GM23338 (cell line): ENCODE data around the gene IL4I1. TPM values are rescaled to one million over a fixed set of nuclear protein-coding genes. Genes with fewer than 3 reads are reported as not detected.

ENCODE experiments used
- ATAC-seq: fragments of 200-7000 bp; cut with Tn5 transposase; 3 replicates; pipeline ENCODE4 v1.9.1; 2020
- DNase-seq: peaks from one replicate; pipeline ENCODE4 v3.0.0-alpha.2; 2015; ENCODE audit warnings: low spot score
- H2AFZ ChIP-seq: fragments of 200-600 bp; sonication (generic); 2 replicates; pipeline ENCODE4 v1.8.0; 2016; ENCODE audit warnings: antibody characterized with exemption, mild to moderate bottlenecking, moderate library complexity
- H3F3A ChIP-seq: fragments of 200-600 bp; sonication (generic); replicated peaks from 2 replicates; pipeline ENCODE4 v1.8.0; 2017; ENCODE audit warnings: antibody characterized with exemption, mixed run types, low read depth
- H3K27ac ChIP-seq: fragments of 200-600 bp; sonication (generic); 2 replicates; pipeline ENCODE4 v1.6.1; 2016; ENCODE audit warnings: low read depth
- H3K27me3 ChIP-seq: fragments of 200-600 bp; sonication (generic); 2 replicates; pipeline ENCODE4 v1.8.0; 2016; ENCODE audit warnings: mild to moderate bottlenecking, mixed run types, moderate library complexity; ENCODE audit not compliant: insufficient read depth
- H3K36me3 ChIP-seq: fragments of 200-600 bp; sonication (generic); 2 replicates; pipeline ENCODE4 v1.8.0; 2016; ENCODE audit warnings: mild to moderate bottlenecking; ENCODE audit not compliant: insufficient read depth
- H3K4me1 ChIP-seq: fragments of 200-600 bp; sonication (generic); 2 replicates; pipeline ENCODE4 v1.8.0; 2016; ENCODE audit warnings: mild to moderate bottlenecking, moderate library complexity; ENCODE audit not compliant: insufficient read depth
- H3K4me2 ChIP-seq: fragments of 200-600 bp; sonication (generic); 2 replicates; pipeline ENCODE4 v1.7.1; 2017; ENCODE audit warnings: mixed run types
- H3K4me3 ChIP-seq: fragments of 200-600 bp; sonication (generic); 2 replicates; pipeline ENCODE4 v1.6.1; 2016; ENCODE audit warnings: mixed run types
- H3K79me2 ChIP-seq: fragments of 200-600 bp; sonication (generic); replicated peaks from 2 replicates; pipeline ENCODE4 v1.8.0; 2017; ENCODE audit warnings: mild to moderate bottlenecking; ENCODE audit not compliant: insufficient read depth
- H3K9me2 ChIP-seq: fragments of 200-600 bp; sonication (generic); 2 replicates; pipeline ENCODE4 v1.8.0; 2017; ENCODE audit not compliant: insufficient read depth
- H4K20me1 ChIP-seq: fragments of 200-600 bp; sonication (generic); replicated peaks from 2 replicates; pipeline ENCODE4 v1.8.0; 2017; ENCODE audit warnings: mild to moderate bottlenecking; ENCODE audit not compliant: insufficient read depth
- H3K27ac Mint-ChIP-seq: 2 replicates; pipeline ENCODE4 v1.8.0; 2020; ENCODE audit warnings: inconsistent platforms, mild to moderate bottlenecking, moderate library complexity, mixed read lengths
- H3K27me3 Mint-ChIP-seq: 3 replicates; pipeline ENCODE4 v1.8.0; 2022; ENCODE audit warnings: low read depth, mild to moderate bottlenecking, moderate library complexity, mixed read lengths, inconsistent platforms; ENCODE audit not compliant: insufficient read depth, poor library complexity
- H3K36me3 Mint-ChIP-seq: 3 replicates; pipeline ENCODE4 v1.8.0; 2021; ENCODE audit warnings: low read depth, mild to moderate bottlenecking, inconsistent platforms, moderate library complexity, mixed read lengths
- H3K4me1 Mint-ChIP-seq: 3 replicates; pipeline ENCODE4 v1.8.0; 2020; ENCODE audit warnings: mild to moderate bottlenecking, inconsistent platforms, mixed read lengths
- H3K4me3 Mint-ChIP-seq: 3 replicates; pipeline ENCODE4 v1.8.0; 2021; ENCODE audit warnings: moderate library complexity, mild to moderate bottlenecking, inconsistent platforms, mixed read lengths
- H3K9me3 Mint-ChIP-seq: 3 replicates; pipeline ENCODE4 v1.8.0; 2020; ENCODE audit warnings: moderate library complexity, mild to moderate bottlenecking, inconsistent platforms, mixed read lengths
- CREB1 ChIP-seq: fragments of 250-450 bp; sonication (Bioruptor Pico); IDR thresholded peaks from 2 replicates; pipeline ENCODE4 v1.5.0; 2020; ENCODE audit warnings: low read depth, mild to moderate bottlenecking, moderate library complexity
- CTCF ChIP-seq, 2 experiments: fragments of 200-600 bp in 1 of 2; sonication (generic) in 1 of 2; conservative IDR thresholded peaks; 2 replicates each; pipeline versions ENCODE4 v1.5.1 to v1.6.1; 2016 to 2017; ENCODE audit warnings: antibody characterized with exemption in 2 of 2, low read depth in 2 of 2, mild to moderate bottlenecking in 2 of 2, moderate library complexity in 1 of 2
- ETS1 ChIP-seq: IDR thresholded peaks from 2 replicates; pipeline ENCODE4 v1.6.1; 2016; ENCODE audit warnings: antibody characterized with exemption
- EZH2 ChIP-seq: fragments of 200-600 bp; sonication (generic); IDR thresholded peaks from one replicate; pipeline ENCODE4 v1.8.0; 2017; ENCODE audit warnings: antibody characterized with exemption, mild to moderate bottlenecking, low read depth; ENCODE audit not compliant: unreplicated experiment
- EZH2phosphoT487 ChIP-seq: fragments of 200-600 bp; sonication (generic); IDR thresholded peaks from one replicate; pipeline ENCODE4 v1.8.1; 2018; ENCODE audit warnings: antibody characterized with exemption; ENCODE audit not compliant: unreplicated experiment
- JUNB ChIP-seq: IDR thresholded peaks from one replicate; pipeline ENCODE4 v1.6.1; 2016; ENCODE audit warnings: antibody characterized with exemption; ENCODE audit not compliant: unreplicated experiment
- NANOG ChIP-seq: IDR thresholded peaks from 2 replicates; pipeline ENCODE4 v1.6.1; 2016; ENCODE audit warnings: antibody characterized with exemption, borderline replicate concordance
- POLR2AphosphoS5 ChIP-seq: IDR thresholded peaks from 2 replicates; pipeline ENCODE4 v1.6.1; 2016; ENCODE audit warnings: antibody characterized with exemption, low read depth
- REST ChIP-seq: IDR thresholded peaks from one replicate; pipeline ENCODE4 v1.6.1; 2018; ENCODE audit warnings: antibody characterized with exemption; ENCODE audit not compliant: unreplicated experiment
- STAT1 ChIP-seq: IDR thresholded peaks from one replicate; pipeline ENCODE4 v1.6.1; 2016; ENCODE audit warnings: antibody characterized with exemption; ENCODE audit not compliant: unreplicated experiment
- ZNF114 ChIP-seq: fragments of 250-450 bp; sonication (Bioruptor Pico); IDR thresholded peaks from 2 replicates; pipeline ENCODE4 v1.5.0; 2020; ENCODE audit warnings: mild to moderate bottlenecking, moderate library complexity
- ZNF331 ChIP-seq: fragments of 250-450 bp; sonication (Bioruptor Pico); IDR thresholded peaks from 2 replicates; pipeline ENCODE4 v1.5.0; 2020; ENCODE audit warnings: low read depth, mild to moderate bottlenecking, moderate library complexity
- ZNF462 ChIP-seq: fragments of 250-450 bp; sonication (Bioruptor Pico); IDR thresholded peaks from 2 replicates; pipeline ENCODE4 v1.5.0; 2020; ENCODE audit warnings: mild to moderate bottlenecking, moderate library complexity
- polyA plus RNA-seq: library from polyadenylated mRNA; unstranded; fragments of >200 nt; fragmentation: Nextera tagmentation; extraction: Ambion mirVana; gene quantifications from 2 replicates; pipeline ENCODE4 v1.2.1, GENCODE V29; 2016
- total RNA-seq: library from RNA; depleted of rRNA; stranded (reverse); fragments of >200 nt; shearing (Covaris generic); gene quantifications from 2 replicates; pipeline ENCODE4 v1.2.3, GENCODE V29; 2014

The IL4I1 gene
- total and polyA plus RNA-seq, 2 experiments from 2014 or later, result 0.60 to 0.69 TPM

- DNase-seq (no peak), ATAC-seq (no peak)
- Histone ChIP-seq H2AFZ (no peak overlapping the region), H3K9me2 (no peaks in the 10 kb centered on the region), H3K27ac (no peak overlapping the region), H3K4me1 (peaks cover 10% of the 10 kb centered on the region), H4K20me1 (peaks cover 19% of the 10 kb centered on the region), H3K36me3 (peaks cover 3% of the 10 kb centered on the region; the same call in 1 of the 2 replicates), H3K79me2 (no peaks in the 10 kb centered on the region), H3K4me2 (no peak overlapping the region), H3K27me3 (no peaks in the 10 kb centered on the region), H3K4me3 (no peak overlapping the region), H3F3A (peaks cover 5% of the 10 kb centered on the region; the same call in 1 of the 2 replicates)
- H3K4me1 Mint-ChIP-seq, result peaks cover 19% of the 10 kb centered on the region
- H3K4me3 Mint-ChIP-seq, result no peak overlapping the region
- TF ChIP-seq ZNF462 (CRISPR knock-in tag) (no peak), JUNB (no peak), NANOG (no peak), REST (no peak), EZH2phosphoT487 (no peak), ZNF114 (no peak), STAT1 (no peak), EZH2 (no peak), POLR2AphosphoS5 (no peak), CTCF (conservative IDR thresholded peaks at IDR 0.05; ENCODE audit: low read depth in 2 of 2) (no peak), ZNF331 (no peak), ETS1 (no peak), CREB1 (no peak)
- no peak overlapping the region for H3K27ac Mint-ChIP-seq
- H3K9me3 Mint-ChIP-seq, result no peaks in the 10 kb centered on the region; the same call in 2 of the 3 replicates
- peaks cover 35% of the 10 kb centered on the region for H3K36me3 Mint-ChIP-seq
- H3K27me3 Mint-ChIP-seq, result peaks cover 15% of the 10 kb centered on the region
These were observed 7.4 kb upstream of the IL4I1 start for GRCh38 chr19:49904136-49904535.
